ENCODE results near the gene ZEB2. TPM values are rescaled to one million over a fixed set of nuclear protein-coding genes. Genes with fewer than 3 reads are reported as not detected.

Gene ZEB2
- total RNA-seq, 6 experiments from 2014 or later, result 13.5 to 35.9 (median 21.7) TPM

- 65% methylated on average over 3 of the region's 3 CpGs for WGBS (ENCODE audit: insufficient coverage, low coverage, low lambda C conversion rate, missing lambda C conversion rate)
- Histone ChIP-seq H3K36me3 (no peaks in the 10 kb centered on the region), H3K9me3 (no peaks in the 10 kb centered on the region), H3K27me3 (no peaks in the 10 kb centered on the region), H3K4me3 (no peak overlapping the region), H3K27ac (no peak overlapping the region), H3K4me1 (no peaks in the 10 kb centered on the region)
- no peak for DNase-seq
- intact Hi-C loops (cut with DNase I), result no loop called here
- ATAC-seq, result no peak
- TF ChIP-seq POLR2A (IDR thresholded peaks at IDR 0.05), result no peak
- TF ChIP-seq CTCF (IDR thresholded peaks at IDR 0.05), result no peak
Measured at GRCh38 chr2:144349674-144350073, 170.2 kb downstream of the ZEB2 start.

DNA sequence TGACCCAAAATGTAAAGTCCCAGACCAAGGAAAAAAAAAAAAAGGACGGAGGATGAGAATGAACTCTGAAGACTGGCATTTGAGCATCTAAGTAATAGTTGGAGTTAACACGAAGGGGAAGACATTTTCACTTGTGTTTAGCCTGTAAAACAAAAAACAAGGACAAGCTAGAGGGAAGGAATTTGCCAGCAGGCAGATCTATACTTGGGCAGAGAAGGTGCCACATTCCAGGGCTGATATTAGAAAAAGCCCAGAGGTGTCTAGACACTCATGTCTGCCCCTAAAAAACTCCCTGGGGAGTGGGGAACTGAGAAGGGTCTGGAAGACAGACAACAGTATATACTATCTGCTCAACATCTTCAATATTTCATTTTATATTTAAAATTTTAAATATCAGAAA is 171.1 kb downstream of the ZEB2 start:
- ATAC-seq, result no peak
- WGBS (ENCODE audit: insufficient coverage, low coverage, low lambda C conversion rate, missing lambda C conversion rate), result 85% methylated on average over 2 of the region's 2 CpGs

DNA sequence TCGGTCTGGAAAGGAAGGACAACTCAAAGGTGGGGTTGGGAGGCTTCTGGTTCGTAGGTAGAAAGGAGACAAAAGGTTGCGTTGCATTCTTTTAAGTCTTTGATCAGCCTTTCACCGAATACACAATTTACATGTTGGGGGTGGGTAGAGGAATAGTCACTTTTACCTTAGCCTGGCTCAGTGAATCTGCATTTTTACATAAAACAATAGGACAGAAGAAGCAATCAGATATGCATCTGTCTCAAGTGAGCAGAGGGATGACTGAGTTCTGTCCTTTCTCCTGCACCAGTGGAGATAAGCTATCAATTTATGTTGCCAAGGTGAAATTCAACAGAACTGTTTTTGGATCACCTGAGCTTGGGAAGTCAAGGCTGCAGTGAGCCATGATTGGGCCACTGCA is 173.7 kb downstream of the ZEB2 start:
- ATAC-seq, result no peak
- no peak for DNase-seq
- WGBS (ENCODE audit: insufficient coverage, low coverage, low lambda C conversion rate, missing lambda C conversion rate), result 78% methylated on average over 4 of the region's 4 CpGs
- H3K27ac ChIP-seq, result no peak overlapping the region
- no peak for TF ChIP-seq CTCF (IDR thresholded peaks at IDR 0.05)
- no peak for TF ChIP-seq POLR2A (IDR thresholded peaks at IDR 0.05)
- no peaks in the 10 kb centered on the region for H3K36me3 ChIP-seq
- peaks cover 0 to 4% (median 0%) of the 10 kb centered on the region in 4 donors for H3K9me3 ChIP-seq
- H3K27me3 ChIP-seq, result no peaks in the 10 kb centered on the region
- no peaks in the 10 kb centered on the region for H3K4me1 ChIP-seq
- H3K4me3 ChIP-seq, result no peak overlapping the region
- intact Hi-C loops (cut with DNase I), result no loop called here

More for the DNA sequence above, 171.1 kb downstream of the ZEB2 start:
- DNase-seq, result no peak
- intact Hi-C loops (cut with DNase I), result no loop called here
- Histone ChIP-seq H3K4me1 (no peaks in the 10 kb centered on the region), H3K27me3 (no peaks in the 10 kb centered on the region), H3K9me3 (no peaks in the 10 kb centered on the region), H3K36me3 (no peaks in the 10 kb centered on the region), H3K4me3 (no peak overlapping the region), H3K27ac (no peak overlapping the region)
- TF ChIP-seq POLR2A (IDR thresholded peaks at IDR 0.05), result no peak
- no peak for TF ChIP-seq CTCF (IDR thresholded peaks at IDR 0.05)

DNA sequence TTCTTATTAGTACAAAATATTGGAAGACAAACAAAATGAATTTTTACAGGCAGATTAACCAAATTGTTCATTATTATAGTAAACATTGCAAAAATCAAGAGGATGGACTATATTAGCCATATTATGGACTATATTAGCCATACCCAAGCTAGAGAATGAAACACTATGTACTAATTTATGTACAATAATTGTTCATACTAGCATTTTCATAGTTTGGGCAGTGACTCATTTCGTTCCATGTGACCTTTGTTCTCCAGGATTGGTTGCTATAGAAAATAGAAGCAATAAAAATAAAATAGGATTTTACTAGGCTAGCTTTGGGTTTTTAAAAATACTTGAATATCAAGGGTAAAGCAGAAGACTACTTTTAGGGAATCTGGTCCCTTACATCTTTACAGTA is 176.8 kb downstream of the ZEB2 start:
- H3K27ac ChIP-seq, result no peak overlapping the region
- no peaks in the 10 kb centered on the region for H3K27me3 ChIP-seq
- H3K4me1 ChIP-seq, result no peaks in the 10 kb centered on the region
- ATAC-seq, result no peak
- 64% methylated on average over 1 of the region's 1 CpG for WGBS (ENCODE audit: insufficient coverage, low coverage, low lambda C conversion rate, missing lambda C conversion rate)
- DNase-seq, result no peak
- intact Hi-C loops (cut with DNase I), result no loop called here
- H3K9me3 ChIP-seq, result peaks cover 0 to 4% (median 0%) of the 10 kb centered on the region in 4 donors
- no peak for TF ChIP-seq CTCF (IDR thresholded peaks at IDR 0.05)
- no peak for TF ChIP-seq POLR2A (IDR thresholded peaks at IDR 0.05)
- H3K36me3 ChIP-seq, result no peaks in the 10 kb centered on the region
- H3K4me3 ChIP-seq, result no peak overlapping the region

DNA sequence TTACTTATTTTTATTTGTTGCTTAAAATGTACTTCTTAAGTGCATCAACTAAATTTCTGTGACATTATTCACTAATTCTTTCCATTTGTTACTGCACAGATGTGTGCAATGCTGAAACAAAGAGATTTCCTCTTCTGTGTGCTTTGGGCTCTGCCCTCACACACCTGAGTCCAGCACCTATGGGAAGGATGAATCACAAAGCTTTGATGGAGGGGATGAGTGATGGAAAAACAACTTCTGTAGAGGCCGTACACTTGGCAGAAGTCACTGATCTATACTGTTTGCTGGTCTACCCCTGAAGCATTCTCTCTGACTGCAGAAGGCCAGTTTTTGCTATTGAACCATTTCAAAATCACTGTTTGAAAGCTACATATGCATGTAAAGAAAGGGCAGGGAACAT is 178.4 kb downstream of the ZEB2 start:
- H3K27ac ChIP-seq, result no peak overlapping the region
- no CpG with 5 or more reads among the region's 1 CpG for WGBS (ENCODE audit: insufficient coverage, low coverage, low lambda C conversion rate, missing lambda C conversion rate)
- intact Hi-C loops (cut with DNase I), result no loop called here
- TF ChIP-seq POLR2A (IDR thresholded peaks at IDR 0.05), result no peak
- no peak for TF ChIP-seq CTCF (IDR thresholded peaks at IDR 0.05)
- H3K27me3 ChIP-seq, result no peaks in the 10 kb centered on the region
- peaks cover 0 to 4% (median 0%) of the 10 kb centered on the region in 4 donors for H3K9me3 ChIP-seq
- H3K36me3 ChIP-seq, result no peaks in the 10 kb centered on the region
- DNase-seq, result no peak
- no peak for ATAC-seq
- no peaks in the 10 kb centered on the region for H3K4me1 ChIP-seq
- H3K4me3 ChIP-seq, result no peak overlapping the region
